HG02870 (cell line): Measurements from ENCODE around the gene TMEM186.
"Not testable (repeated sequence)": the region's sequence is repeated elsewhere in the genome, so short reads cannot be mapped to it uniquely, and the experiment has no call there.

Source experiments
- ATAC-seq: cut with Tn5 transposase; IDR thresholded peaks from one replicate; pipeline ENCODE4 v1.9.1; 2021; ENCODE audit warnings: mild to moderate bottlenecking, moderate library complexity; ENCODE audit not compliant: unreplicated experiment

Gene TMEM186

DNA sequence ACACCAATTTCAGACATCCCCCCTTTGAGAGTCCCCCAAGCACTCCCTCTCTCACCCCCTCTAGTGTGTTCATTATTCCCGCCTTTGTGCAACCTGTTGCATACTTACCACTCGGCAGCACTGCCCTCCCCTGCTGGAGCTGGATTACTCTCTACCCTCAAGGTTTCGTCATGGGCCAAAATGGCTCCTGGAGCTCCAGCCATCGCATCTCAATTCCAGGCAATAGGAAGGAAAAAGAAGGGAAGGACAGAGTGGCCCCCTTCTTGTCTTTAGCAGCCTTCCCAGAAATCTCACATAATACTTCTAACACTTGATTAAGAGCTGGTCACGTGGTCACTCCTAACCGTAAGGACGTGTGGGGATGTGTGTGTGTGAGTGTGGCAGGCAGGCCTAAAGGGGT is 20.2 kb downstream of the TMEM186 start:
- ATAC-seq, result no peak

- ATAC-seq, result no peak
Measured at GRCh38 chr16:8776129-8776584, 21.3 kb downstream of the TMEM186 start.

- no peak for ATAC-seq
Measured at GRCh38 chr16:8775359-8775758, 22.1 kb downstream of the TMEM186 start.

- no peak for ATAC-seq
Measured at GRCh38 chr16:8774208-8774607, 23.2 kb downstream of the TMEM186 start.

GRCh38 chr16:8773537-8773936 is 23.9 kb downstream of the TMEM186 start:
- ATAC-seq, result no peak

GRCh38 chr16:8768692-8769091 is 28.7 kb downstream of the TMEM186 start:
- ATAC-seq, result no peak

DNA sequence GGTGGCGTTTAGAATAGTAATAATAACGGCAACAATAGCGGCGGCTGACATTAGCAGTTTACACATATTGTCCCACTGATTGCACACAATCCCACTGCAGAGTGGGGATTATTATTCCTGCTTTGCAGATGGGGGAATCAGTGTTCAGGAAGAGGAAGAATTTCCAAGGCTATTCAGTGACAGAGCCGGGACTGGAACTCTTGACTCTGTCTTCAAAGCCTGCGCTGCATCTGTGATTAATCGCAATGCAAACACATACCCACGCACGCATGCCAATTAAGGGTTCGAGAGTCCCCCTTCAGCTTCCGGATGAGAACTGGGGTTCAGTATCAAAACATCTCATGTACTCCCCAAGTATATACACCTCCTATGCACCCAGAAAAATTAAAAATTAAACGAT is 29.2 kb downstream of the TMEM186 start:
- no peak for ATAC-seq

GRCh38 chr16:8767176-8767575 is 30.3 kb downstream of the TMEM186 start:
- no peak for ATAC-seq

- ATAC-seq, result no peak
Measured at GRCh38 chr16:8764525-8765250, 32.8 kb downstream of the TMEM186 start.

GRCh38 chr16:8763899-8764298 is 33.5 kb downstream of the TMEM186 start:
- no peak for ATAC-seq

DNA sequence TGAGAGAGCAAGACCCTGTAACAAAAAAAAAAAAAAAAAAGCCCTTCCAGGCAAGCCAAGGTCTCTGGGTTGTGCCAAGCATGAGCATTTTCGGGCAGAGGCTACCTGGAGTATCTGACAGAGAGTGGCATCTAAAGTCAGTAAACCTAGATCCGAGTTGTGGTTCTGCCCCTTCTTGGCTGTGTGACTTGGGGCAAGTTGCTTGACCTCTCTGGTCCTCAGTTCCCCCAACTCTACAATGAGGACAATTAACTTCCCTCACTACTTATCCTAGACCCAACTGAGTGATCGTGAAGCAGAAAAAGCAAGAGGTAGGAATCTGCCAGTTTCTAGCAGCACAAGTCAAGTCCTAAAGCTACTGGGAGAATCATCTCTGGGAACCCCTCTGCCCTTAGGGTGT is 34.4 kb downstream of the TMEM186 start:
- no peak for ATAC-seq

DNA sequence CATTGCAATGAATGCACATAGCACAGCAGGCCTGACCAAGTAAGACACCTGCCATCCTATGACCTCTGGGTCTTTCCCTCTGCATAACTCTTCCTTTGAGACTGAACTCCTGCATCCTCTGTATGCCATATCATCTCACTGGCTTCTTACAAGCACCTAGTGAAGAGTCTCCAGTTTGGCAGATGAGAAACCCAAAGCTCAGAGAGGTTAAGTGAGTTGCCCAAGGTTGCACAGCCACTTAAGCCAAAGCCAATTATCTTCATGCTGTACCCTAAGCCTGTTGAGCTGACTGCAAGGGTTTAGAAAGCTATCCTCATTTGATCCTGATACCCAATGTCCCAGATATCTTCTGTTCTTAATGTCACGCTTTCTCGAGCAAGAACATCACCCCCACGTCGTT is 35.2 kb downstream of the TMEM186 start:
- ATAC-seq, result no peak

DNA sequence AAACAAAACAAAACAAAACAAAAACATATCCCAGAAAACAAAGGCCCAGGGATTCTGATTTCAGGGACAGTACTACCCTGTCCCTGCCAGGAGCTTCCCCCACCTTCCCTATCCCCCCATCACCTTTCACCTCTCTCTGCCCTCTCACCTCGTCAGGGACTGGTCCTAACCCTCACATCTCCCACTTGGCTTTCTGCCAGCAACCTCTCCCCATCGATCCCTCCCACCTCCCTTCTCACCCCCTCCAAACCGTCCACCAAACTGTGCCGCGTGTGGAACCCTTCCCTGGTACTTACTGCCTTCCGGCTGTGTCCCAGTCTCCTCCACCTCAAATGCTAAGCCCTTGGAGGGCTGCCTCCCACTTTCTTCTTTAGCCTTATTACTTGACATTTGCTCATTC is 36.4 kb downstream of the TMEM186 start:
- no peak for ATAC-seq

DNA sequence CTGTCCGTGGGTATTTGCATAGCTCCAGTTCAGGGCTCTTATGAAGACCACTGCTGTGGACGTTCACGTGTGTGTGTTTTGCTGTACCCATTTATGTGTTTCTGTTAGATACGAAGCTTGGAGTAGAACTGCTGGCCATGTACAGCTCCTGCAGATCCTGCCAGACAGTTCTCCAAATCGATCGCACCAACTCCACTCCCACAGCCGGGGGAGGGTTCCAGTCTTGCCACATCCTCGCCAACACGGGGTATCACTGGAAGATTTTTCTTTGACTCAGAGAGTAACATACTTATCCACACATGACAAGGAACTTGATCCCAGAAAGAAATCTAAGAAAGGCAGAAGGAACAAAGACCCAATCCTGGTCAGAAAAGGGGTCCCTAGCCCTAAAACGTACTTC is 37.4 kb downstream of the TMEM186 start:
- no peak for ATAC-seq

- no peak for ATAC-seq
Measured at GRCh38 chr16:8758022-8758421, 39.4 kb downstream of the TMEM186 start.

DNA sequence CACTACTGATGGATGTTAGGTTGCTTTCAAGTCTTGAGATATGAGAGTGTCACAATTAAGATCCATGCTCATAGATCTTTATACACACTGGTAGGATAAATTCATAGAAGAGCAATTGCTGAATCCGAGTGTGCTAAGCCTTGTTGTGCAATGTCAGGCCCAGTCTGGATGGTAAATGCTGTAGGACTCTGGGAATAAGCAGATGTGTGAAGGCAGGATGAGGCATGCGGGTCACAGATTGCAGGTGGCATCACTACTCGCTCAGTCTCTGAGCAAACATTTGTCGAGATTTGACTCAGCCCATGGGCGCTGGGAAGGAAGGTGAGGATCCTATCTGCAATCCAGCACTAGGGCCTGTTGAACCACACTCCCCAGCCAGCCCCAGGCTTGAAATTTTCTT is 40.7 kb downstream of the TMEM186 start:
- ATAC-seq, result no peak

GRCh38 chr16:8753416-8754054 is 43.9 kb downstream of the TMEM186 start:
- no peak for ATAC-seq

DNA sequence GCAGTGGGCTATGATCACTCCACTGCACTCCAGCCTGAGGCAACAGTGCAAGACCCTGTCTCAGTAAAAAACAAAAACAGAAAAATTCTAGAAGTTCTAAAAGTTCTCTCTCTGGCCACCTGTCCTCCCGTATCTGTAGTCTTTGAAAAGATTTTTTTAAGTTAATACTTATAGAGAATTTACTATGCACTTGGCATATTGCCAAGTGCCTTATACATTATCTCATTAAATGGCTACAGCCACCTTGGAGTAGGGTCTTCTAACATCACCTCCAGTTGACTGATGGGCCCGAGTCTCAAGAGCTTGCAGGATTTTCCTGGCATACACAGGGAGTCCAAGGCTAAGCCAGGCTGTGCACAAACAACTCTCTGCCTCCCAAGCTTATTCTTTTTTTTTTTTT is 44.7 kb downstream of the TMEM186 start:
- ATAC-seq, result no peak

- ATAC-seq, result no peak
Measured at GRCh38 chr16:8751481-8752311, 45.7 kb downstream of the TMEM186 start.

- ATAC-seq, result not testable (repeated sequence)
Measured at GRCh38 chr16:8748944-8749343, 48.5 kb downstream of the TMEM186 start.
